GM06990 (cell line): Measurements from ENCODE around the gene CLCN1.

Experiments used
- DNase-seq: peaks from one replicate; pipeline ENCODE4 v3.0.0-alpha.2; 2011; ENCODE audit not compliant: insufficient read length; ENCODE audit errors: extremely low read depth
- H3K27me3 ChIP-seq: replicated peaks from 2 replicates; pipeline ENCODE4 v1.6.0; 2011; ENCODE audit warnings: low read length; ENCODE audit not compliant: control insufficient read depth, insufficient read depth
- H3K36me3 ChIP-seq: 2 replicates; pipeline ENCODE4 v1.5.1; 2011; ENCODE audit warnings: low read length; ENCODE audit not compliant: control insufficient read depth, insufficient read depth
- H3K4me3 ChIP-seq: replicated peaks from 2 replicates; pipeline ENCODE4 v1.5.1; 2011; ENCODE audit warnings: low read depth, mild to moderate bottlenecking, control low read depth, low read length
- TF ChIP-seq, protein P1 (sequence below): IDR thresholded peaks from 2 replicates; pipeline ENCODE4 v1.5.1; 2011; ENCODE audit warnings: low read length, control low read depth, mild to moderate bottlenecking, inconsistent platforms; ENCODE audit not compliant: insufficient read depth, poor library complexity, severe bottlenecking

The CLCN1 gene

DNA sequence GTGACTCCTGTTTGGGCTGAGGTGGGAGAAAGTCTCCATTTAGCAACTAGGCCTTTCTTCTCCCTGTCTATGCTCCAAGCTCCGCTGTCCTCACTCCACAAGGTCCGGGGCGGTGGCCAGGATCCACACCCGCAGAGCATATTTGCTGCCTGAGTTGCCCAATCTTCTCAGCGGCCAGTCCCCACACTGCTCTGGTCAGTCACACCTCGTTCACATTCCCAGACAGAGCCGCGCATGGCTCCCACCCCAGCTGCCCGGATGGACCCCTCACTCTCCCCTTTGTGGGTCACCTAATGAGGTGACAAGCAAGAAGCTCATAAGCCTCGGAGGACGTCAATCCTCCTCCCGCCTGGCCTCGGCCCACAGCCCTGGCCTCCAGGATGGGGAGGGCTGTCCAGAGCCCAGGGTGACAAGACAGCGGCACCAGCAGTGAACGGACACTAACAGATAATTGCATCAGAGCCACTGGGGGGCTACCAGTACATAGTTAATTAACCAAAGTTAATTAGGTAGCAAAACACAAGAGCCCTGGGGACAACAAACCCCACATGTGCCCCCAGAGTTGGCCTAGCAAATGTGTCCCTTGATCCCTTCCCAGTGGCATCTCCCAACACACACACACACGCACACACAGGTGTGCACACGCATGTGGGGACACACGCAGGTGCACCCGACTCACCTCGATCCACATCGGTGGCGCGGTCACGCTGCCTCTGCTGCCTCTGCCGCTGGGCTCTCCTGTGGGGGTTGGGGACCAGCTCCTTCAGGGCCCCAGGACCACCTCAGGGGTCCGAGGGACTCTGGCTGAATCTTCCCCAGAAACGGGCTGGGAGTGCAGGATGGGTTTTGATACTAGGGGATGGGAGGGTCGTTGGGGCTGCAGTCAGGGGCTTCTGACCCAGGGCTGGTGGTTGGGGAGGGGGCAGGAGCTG, 81.0 kb downstream of the CLCN1 start:
- DNase-seq: no peak
- TF ChIP-seq, protein P1, sequence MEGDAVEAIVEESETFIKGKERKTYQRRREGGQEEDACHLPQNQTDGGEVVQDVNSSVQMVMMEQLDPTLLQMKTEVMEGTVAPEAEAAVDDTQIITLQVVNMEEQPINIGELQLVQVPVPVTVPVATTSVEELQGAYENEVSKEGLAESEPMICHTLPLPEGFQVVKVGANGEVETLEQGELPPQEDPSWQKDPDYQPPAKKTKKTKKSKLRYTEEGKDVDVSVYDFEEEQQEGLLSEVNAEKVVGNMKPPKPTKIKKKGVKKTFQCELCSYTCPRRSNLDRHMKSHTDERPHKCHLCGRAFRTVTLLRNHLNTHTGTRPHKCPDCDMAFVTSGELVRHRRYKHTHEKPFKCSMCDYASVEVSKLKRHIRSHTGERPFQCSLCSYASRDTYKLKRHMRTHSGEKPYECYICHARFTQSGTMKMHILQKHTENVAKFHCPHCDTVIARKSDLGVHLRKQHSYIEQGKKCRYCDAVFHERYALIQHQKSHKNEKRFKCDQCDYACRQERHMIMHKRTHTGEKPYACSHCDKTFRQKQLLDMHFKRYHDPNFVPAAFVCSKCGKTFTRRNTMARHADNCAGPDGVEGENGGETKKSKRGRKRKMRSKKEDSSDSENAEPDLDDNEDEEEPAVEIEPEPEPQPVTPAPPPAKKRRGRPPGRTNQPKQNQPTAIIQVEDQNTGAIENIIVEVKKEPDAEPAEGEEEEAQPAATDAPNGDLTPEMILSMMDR: no peak
- no peaks in the 10 kb centered on the region; the same call in 1 of the 2 replicates for H3K27me3 ChIP-seq
- no peak overlapping the region for H3K4me3 ChIP-seq
- H3K36me3 ChIP-seq: 0 out of 2 replicates have a peak, but pooled peaks cover 2% of the 10 kb centered on the region

DNA sequence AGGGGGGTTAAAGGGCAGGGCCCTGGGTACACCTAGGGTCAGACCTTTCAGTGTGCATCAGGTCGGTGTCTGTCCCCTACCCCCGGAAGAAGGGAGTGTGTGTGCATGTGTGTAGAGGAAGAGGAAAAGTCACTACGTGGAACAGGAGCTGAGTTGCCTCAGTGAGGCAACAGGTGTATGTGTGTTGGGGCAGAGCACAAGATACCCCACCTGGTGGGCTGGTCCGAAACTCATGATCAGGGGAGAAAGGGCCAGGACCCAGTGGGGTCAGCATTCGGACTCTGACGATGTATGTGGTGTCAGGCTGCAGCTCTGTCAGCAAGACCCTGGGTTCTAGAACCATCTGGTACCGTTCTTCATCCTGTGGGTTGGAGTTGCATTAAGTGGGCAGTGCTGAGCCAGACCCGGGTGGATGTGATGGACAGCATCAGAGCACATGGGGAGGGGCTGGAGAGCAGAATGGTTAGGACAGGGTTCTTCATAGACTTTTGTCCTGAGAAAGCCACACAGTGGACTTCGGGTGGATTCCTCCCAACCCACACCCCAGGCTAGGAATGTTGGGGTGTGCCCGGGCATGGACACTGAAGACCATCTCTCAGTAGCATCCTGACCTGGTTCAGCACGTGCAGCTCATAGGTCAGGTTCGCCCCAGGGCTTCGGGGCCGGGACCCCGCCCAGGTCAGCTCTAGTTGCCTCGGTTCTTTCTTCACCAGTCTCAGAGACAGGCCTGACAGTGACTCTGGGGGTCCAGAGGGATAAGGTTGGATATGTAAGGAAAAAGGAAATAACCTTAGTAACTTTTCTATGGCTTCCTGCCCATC, 82.0 kb downstream of the CLCN1 start:
- H3K27me3 ChIP-seq: no peaks in the 10 kb centered on the region; the same call in 1 of the 2 replicates
- no peak for DNase-seq
- TF ChIP-seq, protein P1: no peak
- H3K36me3 ChIP-seq: 0 out of 2 replicates have a peak, but pooled peaks cover under 1% of the 10 kb centered on the region
- no peak overlapping the region for H3K4me3 ChIP-seq

DNA sequence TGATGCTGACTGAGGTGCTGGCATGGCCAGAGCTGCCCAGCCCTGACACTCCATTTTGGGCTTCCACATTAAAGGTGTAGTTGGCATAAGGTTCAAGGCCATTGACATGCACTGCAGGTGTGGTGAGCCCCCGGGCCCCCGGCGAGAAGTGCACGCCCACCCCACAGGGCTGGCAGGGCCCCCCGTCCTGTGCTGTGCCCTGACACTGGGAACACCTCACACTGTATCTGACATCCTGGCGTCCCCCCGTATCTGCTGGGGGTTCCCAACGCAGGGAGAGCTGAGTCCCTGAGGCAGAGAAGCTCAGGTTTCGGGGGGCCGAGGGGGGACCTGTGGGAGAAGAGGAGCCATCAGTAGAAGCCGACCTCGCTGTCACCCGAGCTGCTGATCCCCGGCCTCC, 82.7 kb downstream of the CLCN1 start:
- H3K27me3 ChIP-seq: no peaks in the 10 kb centered on the region; the same call in 1 of the 2 replicates

DNA sequence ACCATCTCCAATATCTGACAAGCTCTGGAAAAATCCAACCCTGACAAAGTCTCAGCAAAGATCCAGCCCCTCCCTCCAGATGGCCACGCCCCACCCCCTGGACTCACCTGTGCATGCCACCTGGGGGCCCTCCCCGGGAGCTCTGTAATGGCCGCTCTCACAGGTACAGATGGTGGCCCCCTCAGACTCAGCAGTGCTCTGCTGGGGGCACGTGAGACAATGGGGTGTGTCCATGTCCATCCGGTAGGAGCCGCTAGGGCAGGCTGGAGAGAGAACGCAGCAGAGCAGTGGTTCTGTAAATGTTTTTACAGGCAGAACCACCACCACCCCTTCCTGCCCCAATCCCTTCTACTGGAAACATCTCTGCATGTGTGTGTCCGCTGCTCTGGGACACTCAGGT, 83.2 kb downstream of the CLCN1 start:
- TF ChIP-seq, protein P1: no peak
- DNase-seq: no peak
- Histone ChIP-seq H3K36me3 (no peaks in the 10 kb centered on the region), H3K27me3 (no peaks in the 10 kb centered on the region; the same call in 1 of the 2 replicates), H3K4me3 (no peak overlapping the region)

More for the DNA sequence above, 82.7 kb downstream of the CLCN1 start:
- Histone ChIP-seq H3K4me3 (no peak overlapping the region), H3K36me3 (no peaks in the 10 kb centered on the region)
- no peak for DNase-seq
- TF ChIP-seq, protein P1: no peak

DNA sequence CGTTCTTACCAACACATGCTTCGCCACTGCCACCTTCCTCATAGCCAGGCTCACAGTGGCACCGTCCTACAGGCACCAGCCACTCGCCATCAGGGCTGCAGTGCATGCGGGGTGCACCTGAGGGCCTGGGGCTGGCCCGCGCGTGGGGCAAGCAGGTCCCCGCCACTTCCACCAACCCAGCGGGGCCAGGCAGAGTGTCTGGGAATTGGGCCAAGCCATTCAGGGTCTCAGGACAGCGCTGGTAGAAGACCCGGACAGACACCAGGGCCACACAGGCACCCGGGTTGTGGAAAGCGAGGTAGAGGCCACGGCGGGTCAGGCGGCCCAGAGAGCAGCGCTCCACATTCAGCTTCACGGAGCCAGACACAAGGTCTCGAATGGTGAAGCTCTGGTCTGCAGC, 83.7 kb downstream of the CLCN1 start:
- no peak overlapping the region for H3K4me3 ChIP-seq
- H3K27me3 ChIP-seq: no peaks in the 10 kb centered on the region; the same call in 1 of the 2 replicates
- no peaks in the 10 kb centered on the region for H3K36me3 ChIP-seq
- DNase-seq: no peak
- TF ChIP-seq, protein P1: no peak
